ENCODE measurements around the gene PRTN3.

DNA sequence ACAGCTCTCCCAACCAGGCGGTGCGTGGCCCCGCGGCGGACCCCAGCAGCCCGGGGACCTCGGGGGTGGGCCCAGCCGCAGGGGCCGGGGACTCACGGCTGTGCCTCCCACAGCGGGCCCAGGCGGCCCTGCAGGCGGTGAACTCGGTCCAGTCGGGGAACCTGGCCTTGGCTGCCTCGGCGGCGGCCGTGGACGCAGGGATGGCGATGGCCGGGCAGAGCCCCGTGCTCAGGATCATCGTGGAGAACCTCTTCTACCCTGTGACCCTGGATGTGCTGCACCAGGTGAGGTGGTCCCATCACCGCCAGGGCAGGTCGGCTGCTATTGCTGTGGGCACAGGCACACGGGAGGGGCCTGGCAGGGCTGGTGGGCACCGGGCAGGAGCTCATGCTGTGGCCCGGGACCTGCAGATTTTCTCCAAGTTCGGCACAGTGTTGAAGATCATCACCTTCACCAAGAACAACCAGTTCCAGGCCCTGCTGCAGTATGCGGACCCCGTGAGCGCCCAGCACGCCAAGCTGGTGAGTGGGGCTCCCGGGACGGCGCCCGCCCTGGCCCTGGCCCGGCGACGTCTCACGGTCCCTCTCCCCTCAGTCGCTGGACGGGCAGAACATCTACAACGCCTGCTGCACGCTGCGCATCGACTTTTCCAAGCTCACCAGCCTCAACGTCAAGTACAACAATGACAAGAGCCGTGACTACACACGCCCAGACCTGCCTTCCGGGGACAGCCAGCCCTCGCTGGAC, 36.2 kb upstream of the PRTN3 start:
- no peak for TF ChIP-seq SP1 (IDR thresholded peaks at IDR 0.05)
- no peak for TF ChIP-seq BHLHE40 (IDR thresholded peaks at IDR 0.05; ENCODE audit: borderline replicate concordance)
- TF ChIP-seq LEF1 (IDR thresholded peaks at IDR 0.05; ENCODE audit: borderline replicate concordance), result no peak
- no peak for TF ChIP-seq HDGF (IDR thresholded peaks at IDR 0.05; ENCODE audit: borderline replicate concordance)
- no peak for TF ChIP-seq SUZ12 (IDR thresholded peaks at IDR 0.05)
- TF ChIP-seq CTBP1 (IDR thresholded peaks at IDR 0.05; ENCODE audit: borderline replicate concordance), result no peak
- no peak for TF ChIP-seq ARNT (IDR thresholded peaks at IDR 0.05)
- TF ChIP-seq ELF4 (IDR thresholded peaks at IDR 0.05), result no peak
- TF ChIP-seq FOXM1 (IDR thresholded peaks at IDR 0.05; ENCODE audit: borderline replicate concordance), result no peak
- TF ChIP-seq TARDBP (IDR thresholded peaks at IDR 0.05), result no peak
- TF ChIP-seq ZNF384 (IDR thresholded peaks at IDR 0.05), result no peak
- no peak for TF ChIP-seq L3MBTL2 (conservative IDR thresholded peaks at IDR 0.05)
- TF ChIP-seq, protein P1, sequence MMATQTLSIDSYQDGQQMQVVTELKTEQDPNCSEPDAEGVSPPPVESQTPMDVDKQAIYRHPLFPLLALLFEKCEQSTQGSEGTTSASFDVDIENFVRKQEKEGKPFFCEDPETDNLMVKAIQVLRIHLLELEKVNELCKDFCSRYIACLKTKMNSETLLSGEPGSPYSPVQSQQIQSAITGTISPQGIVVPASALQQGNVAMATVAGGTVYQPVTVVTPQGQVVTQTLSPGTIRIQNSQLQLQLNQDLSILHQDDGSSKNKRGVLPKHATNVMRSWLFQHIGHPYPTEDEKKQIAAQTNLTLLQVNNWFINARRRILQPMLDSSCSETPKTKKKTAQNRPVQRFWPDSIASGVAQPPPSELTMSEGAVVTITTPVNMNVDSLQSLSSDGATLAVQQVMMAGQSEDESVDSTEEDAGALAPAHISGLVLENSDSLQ (IDR thresholded peaks at IDR 0.05), result no peak
